ENCODE measurements around the gene ZNF536. TPM values are rescaled to one million over a fixed set of nuclear protein-coding genes. Genes with fewer than 3 reads are reported as not detected.

The ZNF536 gene
- total and polyA plus RNA-seq, 10 of the 15 experiments (the other 5 are each of a cell fraction or from before 2014, with no cell fraction given) = not detected

DNA sequence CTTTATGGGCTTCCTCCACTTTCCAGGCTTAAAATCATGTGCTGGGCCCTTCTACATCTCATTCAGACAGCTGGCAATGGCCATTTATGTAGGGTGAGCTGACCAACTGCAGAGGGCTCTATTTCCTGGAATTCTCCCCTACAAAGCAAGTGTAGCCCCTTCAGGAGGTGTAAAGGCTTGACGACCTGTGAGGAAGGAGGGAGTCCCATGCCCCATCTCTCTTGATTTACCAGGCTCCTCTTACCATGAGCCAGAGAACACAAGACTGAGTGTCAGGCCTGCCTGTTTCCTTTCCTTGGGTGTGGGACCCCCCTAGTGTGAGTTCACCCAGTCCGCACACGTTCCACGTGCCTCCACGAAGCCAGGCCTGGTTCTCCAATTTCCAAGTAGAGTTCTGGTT lies 16.6 kb downstream of the ZNF536 start:
- intact Hi-C loops (cut with micrococcal nuclease; ENCODE audit: unreplicated experiment) = no loop called here
- ChIA-PET RAD21 (ENCODE audit: unreplicated experiment) (no interaction called here), SMC1A (ENCODE audit: uncharacterized antibody, unreplicated experiment) (no interaction called here), CTCF (no interaction called here), POLR2A (no interaction called here)
- Histone ChIP-seq H3K9me3 (replicated peaks; ENCODE audit: control insufficient read depth, insufficient read depth, low read length) (no peaks in the 10 kb centered on the region), H3K9ac (ENCODE audit: control insufficient read depth, insufficient read depth, low read length) (no peak overlapping the region), H3K27ac (ENCODE audit: control insufficient read depth, insufficient read depth) (no peak overlapping the region), H3K79me2 (ENCODE audit: control insufficient read depth, insufficient read depth, low read length) (no peaks in the 10 kb centered on the region), H4K20me1 (ENCODE audit: control insufficient read depth, insufficient read depth) (no peaks in the 10 kb centered on the region), H2AFZ (ENCODE audit: control insufficient read depth, low read depth, low read length) (no peak overlapping the region), H3K4me1 (ENCODE audit: control insufficient read depth, insufficient read depth, low read length) (no peaks in the 10 kb centered on the region), H3K4me3 (no peak overlapping the region), H3K27me3 (replicated peaks in 1 of 2; ENCODE audit: control insufficient read depth in 2 of 2, insufficient read depth in 2 of 2, low read length in 1 of 2) (no peaks in the 10 kb centered on the region), H3K36me3 (ENCODE audit: control insufficient read depth in 2 of 2, insufficient read depth in 2 of 2, low read length in 1 of 2) (no peaks in the 10 kb centered on the region), H3K4me2 (ENCODE audit: control insufficient read depth, insufficient read depth) (no peak overlapping the region)
- BruUV-seq (replicated peaks) = no TSS peak
- no peak for ATAC-seq
- in situ Hi-C loops (cut with MboI) = no loop called here
- DNase-seq (ENCODE audit: low read depth, low spot score) = no peak
- 43% methylated on average over 5 of the region's 5 CpGs for WGBS (ENCODE audit: insufficient coverage, insufficient replicate concordance, low lambda C conversion rate, missing lambda C conversion rate)
- no peak for FAIRE-seq
- TF ChIP-seq, protein P1, sequence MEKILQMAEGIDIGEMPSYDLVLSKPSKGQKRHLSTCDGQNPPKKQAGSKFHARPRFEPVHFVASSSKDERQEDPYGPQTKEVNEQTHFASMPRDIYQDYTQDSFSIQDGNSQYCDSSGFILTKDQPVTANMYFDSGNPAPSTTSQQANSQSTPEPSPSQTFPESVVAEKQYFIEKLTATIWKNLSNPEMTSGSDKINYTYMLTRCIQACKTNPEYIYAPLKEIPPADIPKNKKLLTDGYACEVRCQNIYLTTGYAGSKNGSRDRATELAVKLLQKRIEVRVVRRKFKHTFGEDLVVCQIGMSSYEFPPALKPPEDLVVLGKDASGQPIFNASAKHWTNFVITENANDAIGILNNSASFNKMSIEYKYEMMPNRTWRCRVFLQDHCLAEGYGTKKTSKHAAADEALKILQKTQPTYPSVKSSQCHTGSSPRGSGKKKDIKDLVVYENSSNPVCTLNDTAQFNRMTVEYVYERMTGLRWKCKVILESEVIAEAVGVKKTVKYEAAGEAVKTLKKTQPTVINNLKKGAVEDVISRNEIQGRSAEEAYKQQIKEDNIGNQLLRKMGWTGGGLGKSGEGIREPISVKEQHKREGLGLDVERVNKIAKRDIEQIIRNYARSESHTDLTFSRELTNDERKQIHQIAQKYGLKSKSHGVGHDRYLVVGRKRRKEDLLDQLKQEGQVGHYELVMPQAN (conservative IDR thresholded peaks at IDR 0.05) = no peak
- TF ChIP-seq ATF7 (IDR thresholded peaks at IDR 0.05; ENCODE audit: low read depth) (no peak), NFIC (IDR thresholded peaks at IDR 0.05; ENCODE audit: low read depth, low read length) (no peak), FOXK2 (IDR thresholded peaks at IDR 0.05) (no peak), JUND (IDR thresholded peaks at IDR 0.05; ENCODE audit: low read depth, low read length) (no peak), STAT3 (IDR thresholded peaks at IDR 0.05; ENCODE audit: low read depth, low read length) (no peak), HDAC2 (IDR thresholded peaks at IDR 0.05) (no peak), CBX3 (IDR thresholded peaks at IDR 0.05; ENCODE audit: borderline replicate concordance, low read depth) (no peak), ZBTB40 (IDR thresholded peaks at IDR 0.05; ENCODE audit: borderline replicate concordance) (no peak), BRCA1 (IDR thresholded peaks at IDR 0.05; ENCODE audit: low read depth, low read length) (no peak), RAD21 (IDR thresholded peaks at IDR 0.05; ENCODE audit: insufficient read depth, low read depth, low read length) (no peak)
- TF ChIP-seq, protein P2, sequence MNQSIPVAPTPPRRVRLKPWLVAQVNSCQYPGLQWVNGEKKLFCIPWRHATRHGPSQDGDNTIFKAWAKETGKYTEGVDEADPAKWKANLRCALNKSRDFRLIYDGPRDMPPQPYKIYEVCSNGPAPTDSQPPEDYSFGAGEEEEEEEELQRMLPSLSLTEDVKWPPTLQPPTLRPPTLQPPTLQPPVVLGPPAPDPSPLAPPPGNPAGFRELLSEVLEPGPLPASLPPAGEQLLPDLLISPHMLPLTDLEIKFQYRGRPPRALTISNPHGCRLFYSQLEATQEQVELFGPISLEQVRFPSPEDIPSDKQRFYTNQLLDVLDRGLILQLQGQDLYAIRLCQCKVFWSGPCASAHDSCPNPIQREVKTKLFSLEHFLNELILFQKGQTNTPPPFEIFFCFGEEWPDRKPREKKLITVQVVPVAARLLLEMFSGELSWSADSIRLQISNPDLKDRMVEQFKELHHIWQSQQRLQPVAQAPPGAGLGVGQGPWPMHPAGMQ (IDR thresholded peaks at IDR 0.05; ENCODE audit: borderline replicate concordance) = no peak
- TF ChIP-seq, protein P3, sequence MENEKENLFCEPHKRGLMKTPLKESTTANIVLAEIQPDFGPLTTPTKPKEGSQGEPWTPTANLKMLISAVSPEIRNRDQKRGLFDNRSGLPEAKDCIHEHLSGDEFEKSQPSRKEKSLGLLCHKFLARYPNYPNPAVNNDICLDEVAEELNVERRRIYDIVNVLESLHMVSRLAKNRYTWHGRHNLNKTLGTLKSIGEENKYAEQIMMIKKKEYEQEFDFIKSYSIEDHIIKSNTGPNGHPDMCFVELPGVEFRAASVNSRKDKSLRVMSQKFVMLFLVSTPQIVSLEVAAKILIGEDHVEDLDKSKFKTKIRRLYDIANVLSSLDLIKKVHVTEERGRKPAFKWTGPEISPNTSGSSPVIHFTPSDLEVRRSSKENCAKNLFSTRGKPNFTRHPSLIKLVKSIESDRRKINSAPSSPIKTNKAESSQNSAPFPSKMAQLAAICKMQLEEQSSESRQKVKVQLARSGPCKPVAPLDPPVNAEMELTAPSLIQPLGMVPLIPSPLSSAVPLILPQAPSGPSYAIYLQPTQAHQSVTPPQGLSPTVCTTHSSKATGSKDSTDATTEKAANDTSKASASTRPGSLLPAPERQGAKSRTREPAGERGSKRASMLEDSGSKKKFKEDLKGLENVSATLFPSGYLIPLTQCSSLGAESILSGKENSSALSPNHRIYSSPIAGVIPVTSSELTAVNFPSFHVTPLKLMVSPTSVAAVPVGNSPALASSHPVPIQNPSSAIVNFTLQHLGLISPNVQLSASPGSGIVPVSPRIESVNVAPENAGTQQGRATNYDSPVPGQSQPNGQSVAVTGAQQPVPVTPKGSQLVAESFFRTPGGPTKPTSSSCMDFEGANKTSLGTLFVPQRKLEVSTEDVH (IDR thresholded peaks at IDR 0.05; ENCODE audit: low read depth, partially characterized antibody) = no peak
- TF ChIP-seq, protein P4, sequence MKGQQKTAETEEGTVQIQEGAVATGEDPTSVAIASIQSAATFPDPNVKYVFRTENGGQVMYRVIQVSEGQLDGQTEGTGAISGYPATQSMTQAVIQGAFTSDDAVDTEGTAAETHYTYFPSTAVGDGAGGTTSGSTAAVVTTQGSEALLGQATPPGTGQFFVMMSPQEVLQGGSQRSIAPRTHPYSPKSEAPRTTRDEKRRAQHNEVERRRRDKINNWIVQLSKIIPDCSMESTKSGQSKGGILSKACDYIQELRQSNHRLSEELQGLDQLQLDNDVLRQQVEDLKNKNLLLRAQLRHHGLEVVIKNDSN (IDR thresholded peaks at IDR 0.05; ENCODE audit: borderline replicate concordance, extremely low read length, insufficient read depth, low read depth, low read length) = no peak
